IPS-11a (cell line): Measurements from ENCODE around the gene ITPRID2.
A peak's percentile ranks its signal among the peaks of the same experiment; 100 is the strongest.

Experiments
- H3K4me3 ChIP-seq: one replicate; pipeline ENCODE4 v1.5.1; 2013; ENCODE audit warnings: low read depth, low read length, control low read depth

The ITPRID2 gene

GRCh38 chr2:181879295-181879694, 12.2 kb upstream of the ITPRID2 start:
- H3K4me3 ChIP-seq = no peak overlapping the region

GRCh38 chr2:181882246-181883020, 9.1 kb upstream of the ITPRID2 start:
- H3K4me3 ChIP-seq = no peak overlapping the region

GRCh38 chr2:181884601-181885000, 6.9 kb upstream of the ITPRID2 start:
- H3K4me3 ChIP-seq = no peak overlapping the region

- no peak overlapping the region for H3K4me3 ChIP-seq
These were observed 6.4 kb upstream of the ITPRID2 start for GRCh38 chr2:181885096-181885495.

GRCh38 chr2:181886192-181886591, 5.3 kb upstream of the ITPRID2 start:
- no peak overlapping the region for H3K4me3 ChIP-seq

- H3K4me3 ChIP-seq = no peak overlapping the region
These were observed 4.5 kb upstream of the ITPRID2 start for GRCh38 chr2:181887045-181887444.

- no peak overlapping the region for H3K4me3 ChIP-seq
These were observed 1.8 kb upstream of the ITPRID2 start for GRCh38 chr2:181889776-181890175.

- no peak overlapping the region for H3K4me3 ChIP-seq
These were observed 1.3 kb upstream of the ITPRID2 start for GRCh38 chr2:181890271-181890670.

- H3K4me3 ChIP-seq = peak overlapping the region; percentile 79
These were observed 652 bp downstream of the ITPRID2 start for GRCh38 chr2:181891966-181892798.

- H3K4me3 ChIP-seq = peak overlapping the region; percentile 79
These were observed 1.4 kb downstream of the ITPRID2 start for GRCh38 chr2:181892799-181893435.

- H3K4me3 ChIP-seq = no peak overlapping the region
These were observed 2.9 kb downstream of the ITPRID2 start for GRCh38 chr2:181894381-181894780.

GRCh38 chr2:181895818-181896217, 4.3 kb downstream of the ITPRID2 start:
- H3K4me3 ChIP-seq = no peak overlapping the region

GRCh38 chr2:181896286-181896685, 4.8 kb downstream of the ITPRID2 start:
- no peak overlapping the region for H3K4me3 ChIP-seq

GRCh38 chr2:181900007-181900651, 8.6 kb downstream of the ITPRID2 start:
- no peak overlapping the region for H3K4me3 ChIP-seq

GRCh38 chr2:181902625-181903024, 11.1 kb downstream of the ITPRID2 start:
- H3K4me3 ChIP-seq = no peak overlapping the region

GRCh38 chr2:181904022-181904632, 12.6 kb downstream of the ITPRID2 start:
- no peak overlapping the region for H3K4me3 ChIP-seq

- no peak overlapping the region for H3K4me3 ChIP-seq
These were observed 15.5 kb downstream of the ITPRID2 start for GRCh38 chr2:181907057-181907456.

GRCh38 chr2:181907635-181908034, 16.1 kb downstream of the ITPRID2 start:
- H3K4me3 ChIP-seq = no peak overlapping the region

GRCh38 chr2:181910028-181910831, 18.7 kb downstream of the ITPRID2 start:
- no peak overlapping the region for H3K4me3 ChIP-seq

- no peak overlapping the region for H3K4me3 ChIP-seq
These were observed 20.3 kb downstream of the ITPRID2 start for GRCh38 chr2:181911830-181912229.
